OCI-LY1 (cell line): ENCODE results near the gene RNU5B-1.

Experiments used
- H2AFZ ChIP-seq: fragments of 200-600 bp; sonication (generic), shearing (Covaris generic); 2 replicates; pipeline ENCODE4 v1.6.0; 2014; ENCODE audit warnings: antibody characterized with exemption, mild to moderate bottlenecking, low read length
- H3F3A ChIP-seq: fragments of 200-600 bp; sonication (generic), shearing (Covaris generic); 2 replicates; pipeline ENCODE4 v1.6.0; 2014; ENCODE audit warnings: mild to moderate bottlenecking, antibody characterized with exemption, low read length, moderate library complexity; ENCODE audit not compliant: insufficient read depth
- H3K27ac ChIP-seq: fragments of 200-600 bp; sonication (generic); 2 replicates; pipeline ENCODE4 v1.5.1; 2014; ENCODE audit warnings: low read length, mixed run types, mild to moderate bottlenecking, low read depth; ENCODE audit not compliant: poor library complexity, severe bottlenecking
- H3K27me3 ChIP-seq: fragments of 200-600 bp; sonication (generic); 2 replicates; pipeline ENCODE4 v1.6.0; 2014; ENCODE audit warnings: antibody characterized with exemption, mild to moderate bottlenecking, low read length, moderate library complexity; ENCODE audit not compliant: insufficient read depth
- H3K36me3 ChIP-seq: fragments of 200-600 bp; sonication (generic); 2 replicates; pipeline ENCODE4 v1.6.1; 2014; ENCODE audit warnings: mild to moderate bottlenecking, antibody characterized with exemption, low read length, moderate library complexity, mixed read lengths; ENCODE audit not compliant: insufficient read depth
- H3K4me1 ChIP-seq: fragments of 200-600 bp; sonication (generic); 2 replicates; pipeline ENCODE4 v1.5.1; 2014; ENCODE audit warnings: mild to moderate bottlenecking, low read length, moderate library complexity; ENCODE audit not compliant: insufficient read depth, severe bottlenecking
- H3K4me2 ChIP-seq: fragments of 200-600 bp; sonication (generic), shearing (Covaris generic); 2 replicates; pipeline ENCODE4 v1.6.1; 2014; ENCODE audit warnings: low read length
- H3K4me3 ChIP-seq: fragments of 200-600 bp; sonication (generic); 2 replicates; pipeline ENCODE4 v1.5.1; 2014; ENCODE audit warnings: low read length, low read depth, mild to moderate bottlenecking, mixed read lengths; ENCODE audit not compliant: poor library complexity, severe bottlenecking
- H3K79me2 ChIP-seq: fragments of 200-600 bp; shearing (Covaris generic); 2 replicates; pipeline ENCODE4 v1.6.1; 2016; ENCODE audit warnings: mixed run types, low read length, mixed read lengths; ENCODE audit not compliant: insufficient read depth
- H3K9ac ChIP-seq: fragments of 200-600 bp; sonication (generic), shearing (Covaris generic); 2 replicates; pipeline ENCODE4 v1.6.1; 2014; ENCODE audit warnings: mild to moderate bottlenecking, low read length, mixed read lengths
- H3K9me2 ChIP-seq: fragments of 200-600 bp; sonication (generic), shearing (Covaris generic); 2 replicates; pipeline ENCODE4 v1.6.1; 2014; ENCODE audit warnings: low read depth, mild to moderate bottlenecking, low read length, mixed read lengths
- H3K9me3 ChIP-seq: fragments of 200-600 bp; shearing (Covaris generic); 2 replicates; pipeline ENCODE4 v1.6.1; 2014; ENCODE audit warnings: low read length, mixed read lengths
- H4K20me1 ChIP-seq: fragments of 200-600 bp; sonication (generic), shearing (Covaris generic); 2 replicates; pipeline ENCODE4 v1.6.0; 2016; ENCODE audit warnings: mild to moderate bottlenecking, low read length; ENCODE audit not compliant: insufficient read depth
- CTCF ChIP-seq: fragments of 200-600 bp; sonication (generic), shearing (Covaris generic); IDR thresholded peaks from 2 replicates; pipeline ENCODE4 v1.5.1; 2017; ENCODE audit warnings: mild to moderate bottlenecking, antibody characterized with exemption, low read length, moderate library complexity, mixed read lengths
- EZH2 ChIP-seq: fragments of 200-600 bp; sonication (generic), shearing (Covaris generic); IDR thresholded peaks from 2 replicates; pipeline ENCODE4 v1.8.0; 2017; ENCODE audit warnings: borderline replicate concordance, mixed run types, mild to moderate bottlenecking, antibody characterized with exemption, low read length, moderate library complexity, mixed read lengths

The RNU5B-1 gene

GRCh38 chr15:65258375-65259262, 45.9 kb upstream of the RNU5B-1 start:
- no peak overlapping the region for H3K27ac ChIP-seq
- no peaks in the 10 kb centered on the region for H3K27me3 ChIP-seq
- no peak overlapping the region for H3K9ac ChIP-seq
- H2AFZ ChIP-seq: no peak overlapping the region
- no peak overlapping the region for H3K4me3 ChIP-seq
- H3K4me2 ChIP-seq: no peak overlapping the region
- H3K4me1 ChIP-seq: no peaks in the 10 kb centered on the region
- H3K9me2 ChIP-seq: no peaks in the 10 kb centered on the region
- H4K20me1 ChIP-seq: no peaks in the 10 kb centered on the region
- peaks cover 39% of the 10 kb centered on the region for H3K36me3 ChIP-seq
- no peaks in the 10 kb centered on the region for H3K79me2 ChIP-seq
- H3F3A ChIP-seq: no peaks in the 10 kb centered on the region
- no peak for TF ChIP-seq EZH2
- H3K9me3 ChIP-seq: no peaks in the 10 kb centered on the region

DNA sequence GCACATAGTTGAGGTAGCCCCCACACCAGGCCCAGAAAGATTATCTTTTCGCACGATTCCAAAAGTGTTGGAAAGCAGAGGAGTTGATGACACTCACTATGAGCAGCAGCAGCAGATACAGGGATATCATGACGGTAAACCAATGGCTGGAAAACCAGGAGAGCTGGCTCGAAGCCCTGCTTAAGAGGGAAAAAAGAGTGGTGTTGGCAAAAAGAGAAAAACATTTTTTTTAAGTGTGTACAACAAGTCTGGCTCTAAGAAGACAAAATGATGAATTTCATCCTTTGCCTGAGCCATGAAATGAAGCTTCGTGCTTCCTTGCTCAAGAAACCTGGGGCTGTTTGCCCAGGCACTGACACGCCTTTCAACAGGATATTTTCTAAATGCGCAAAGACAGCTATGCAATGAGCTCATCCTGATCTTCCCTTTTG, 45.1 kb upstream of the RNU5B-1 start:
- no peaks in the 10 kb centered on the region for H3K27me3 ChIP-seq
- H3K79me2 ChIP-seq: no peaks in the 10 kb centered on the region
- H3K9me2 ChIP-seq: no peaks in the 10 kb centered on the region
- no peaks in the 10 kb centered on the region for H4K20me1 ChIP-seq
- H3K27ac ChIP-seq: no peak overlapping the region
- H3K9ac ChIP-seq: no peak overlapping the region
- H3K36me3 ChIP-seq: peaks cover 39% of the 10 kb centered on the region
- no peak overlapping the region for H3K4me3 ChIP-seq
- H3F3A ChIP-seq: no peaks in the 10 kb centered on the region
- no peaks in the 10 kb centered on the region for H3K4me1 ChIP-seq
- no peak overlapping the region for H3K4me2 ChIP-seq
- no peak for TF ChIP-seq CTCF
- TF ChIP-seq EZH2: no peak
- H3K9me3 ChIP-seq: no peaks in the 10 kb centered on the region
- H2AFZ ChIP-seq: no peak overlapping the region

GRCh38 chr15:65260968-65261367, 43.5 kb upstream of the RNU5B-1 start:
- H3F3A ChIP-seq: no peaks in the 10 kb centered on the region
- TF ChIP-seq EZH2 (no peak), CTCF (no peak)
- no peaks in the 10 kb centered on the region for H3K4me1 ChIP-seq
- no peaks in the 10 kb centered on the region for H3K9me3 ChIP-seq
- no peak overlapping the region for H3K9ac ChIP-seq
- no peaks in the 10 kb centered on the region for H3K79me2 ChIP-seq
- no peaks in the 10 kb centered on the region for H4K20me1 ChIP-seq
- H3K4me2 ChIP-seq: no peak overlapping the region
- no peak overlapping the region for H2AFZ ChIP-seq
- no peaks in the 10 kb centered on the region for H3K27me3 ChIP-seq
- H3K27ac ChIP-seq: no peak overlapping the region
- H3K36me3 ChIP-seq: peaks cover 39% of the 10 kb centered on the region
- H3K4me3 ChIP-seq: no peak overlapping the region
- no peaks in the 10 kb centered on the region for H3K9me2 ChIP-seq
